GM12878 (cell line): ENCODE measurements around the gene CTNNA1. TPM values are rescaled to one million over a fixed set of nuclear protein-coding genes. Genes with fewer than 3 reads are reported as not detected.
A peak's percentile ranks its signal among the peaks of the same experiment; 100 is the strongest.

Source experiments
- ATAC-seq: fragments of 200-7000 bp; cut with Tn5 transposase; 3 replicates; pipeline ENCODE4 v1.9.1; 2020; ENCODE audit warnings: mild to moderate bottlenecking, moderate library complexity
- BruUV-seq: library from RNA; stranded (reverse); fragments of 400-500 nt; replicated peaks from 2 replicates; lab custom pipeline; 2021; lab: Mats Ljungman, UMichigan
- CTCF ChIA-PET: fragments of 300-600 bp; sonication (Branson Sonifier 250); formaldehyde crosslinking; extraction: SDS; loops from one replicate; lab custom pipeline; 2021; ENCODE audit warnings: inconsistent platforms; lab: Yijun Ruan, JAX
- POLR2A ChIA-PET: fragments of 350-600 bp; formaldehyde crosslinking; extraction: SDS; loops from one replicate; lab custom pipeline; 2021; ENCODE audit warnings: inconsistent platforms; lab: Charles Lee
- RAD21 ChIA-PET: fragments of 300-600 bp; sonication (Branson Sonifier 250); formaldehyde crosslinking; loops from one replicate; lab custom pipeline; 2023; ENCODE audit warnings: antibody characterized with exemption; ENCODE audit not compliant: unreplicated experiment; lab: Charles Lee
- SMC1A ChIA-PET: fragments of 300-600 bp; sonication (Branson Sonifier 250); formaldehyde crosslinking; loops from one replicate; lab custom pipeline; 2023; ENCODE audit not compliant: unreplicated experiment, uncharacterized antibody; lab: Charles Lee
- DNase-seq: peaks from one replicate; pipeline ENCODE4 v3.0.0-alpha.2; 2011; ENCODE audit warnings: low read depth, low spot score
- FAIRE-seq: peaks from 3 replicates; lab custom pipeline; 2011; peaks lifted over from hg19 to GRCh38; lab: Jason Lieb, UNC
- H2AFZ ChIP-seq: 2 replicates; pipeline ENCODE4 v1.6.0; 2011; ENCODE audit warnings: low read depth, low read length, control low read depth; ENCODE audit not compliant: control insufficient read depth
- H3K27ac ChIP-seq: 2 replicates; pipeline ENCODE4 v1.5.1; 2011; ENCODE audit warnings: control low read depth; ENCODE audit not compliant: control insufficient read depth, insufficient read depth
- H3K27me3 ChIP-seq, 2 experiments: replicated peaks in 1 of 2; 2 replicates each; pipeline versions ENCODE4 v1.6.0 to v1.6.1; 2011; ENCODE audit warnings: low read length in 1 of 2; ENCODE audit not compliant: control insufficient read depth in 2 of 2, insufficient read depth in 2 of 2
- H3K36me3 ChIP-seq, 2 experiments: 2 replicates each; pipeline ENCODE4 v1.5.1; 2011; ENCODE audit warnings: low read length in 1 of 2; ENCODE audit not compliant: control insufficient read depth in 2 of 2, insufficient read depth in 2 of 2
- H3K4me1 ChIP-seq: 2 replicates; pipeline ENCODE4 v1.6.1; 2011; ENCODE audit warnings: mild to moderate bottlenecking, low read length, moderate library complexity, mixed read lengths; ENCODE audit not compliant: control insufficient read depth, insufficient read depth
- H3K4me2 ChIP-seq: 2 replicates; pipeline ENCODE4 v1.6.0; 2011; ENCODE audit warnings: control low read depth; ENCODE audit not compliant: control insufficient read depth, insufficient read depth
- H3K4me3 ChIP-seq: fragments of 200-600 bp; sonication (generic); 2 replicates; pipeline ENCODE4 v1.5.1; 2016
- H3K79me2 ChIP-seq: 2 replicates; pipeline ENCODE4 v1.6.0; 2011; ENCODE audit warnings: low read length; ENCODE audit not compliant: control insufficient read depth, insufficient read depth
- H3K9ac ChIP-seq: 2 replicates; pipeline ENCODE4 v1.8.0; 2011; ENCODE audit warnings: low read length, control low read depth, mixed read lengths; ENCODE audit not compliant: control insufficient read depth, insufficient read depth
- H3K9me3 ChIP-seq: replicated peaks from 3 replicates; pipeline ENCODE4 v1.5.1; 2011; ENCODE audit warnings: mild to moderate bottlenecking, low read length; ENCODE audit not compliant: control insufficient read depth, insufficient read depth
- H4K20me1 ChIP-seq: 2 replicates; pipeline ENCODE4 v1.6.0; 2011; ENCODE audit not compliant: control insufficient read depth, insufficient read depth
- ZNF622 ChIP-seq: fragments of 450-650 bp; IDR thresholded peaks from 2 replicates; pipeline ENCODE4 v1.6.1; 2017; ENCODE audit warnings: mild to moderate bottlenecking, inconsistent platforms
- WGBS: methylation state at CpG from one replicate; pipeline ENCODE4 v1.1.6; 2016; ENCODE audit warnings: low lambda C conversion rate; ENCODE audit not compliant: insufficient replicate concordance, insufficient coverage; ENCODE audit errors: missing lambda C conversion rate; 5-methylcytosine and 5-hydroxymethylcytosine counted together
- in situ Hi-C: fragments of 300-500 bp; cut with MboI; formaldehyde crosslinking; loops from 9 replicates; pipeline ENCODE4 v1.14.3; 2018; ENCODE audit warnings: mixed read lengths
- intact Hi-C: fragments of 100-400 bp; cut with micrococcal nuclease; formaldehyde crosslinking; loops from one replicate; pipeline ENCODE4 v1.14.2; 2022; ENCODE audit not compliant: unreplicated experiment
- polyA plus RNA-seq, 11 experiments: library from polyadenylated mRNA; depleted of rRNA in 4 of 11; unstranded in 6 of 11; stranded (reverse) in 5 of 11; fragments of >200 nt; fragmentation: Nextera tagmentation in 4 of 11; fragmentation: Illumina TruSeq in 1 of 11; extraction: Ambion mirVana in 4 of 11; extraction: Trizol in 1 of 11; gene quantifications; 1 replicate in 1 of 11; 2 replicates in 10 of 11; pipeline versions ENCODE4 v1.2.1 to v1.2.3, GENCODE V29; 2011 to 2016; ENCODE audit warnings: inconsistent platforms in 2 of 11, missing spikeins in 2 of 11, low read depth in 1 of 11
- total RNA-seq, 4 experiments: library from RNA; depleted of rRNA in 3 of 4; stranded (reverse); fragments of >200 nt in 3 of 4; fragmentation: Illumina TruSeq in 1 of 4; extraction: Trizol in 1 of 4; gene quantifications; 2 replicates each; pipeline versions ENCODE4 v1.2.1 to v1.2.3, GENCODE V29; 2013 to 2021
- TF ChIP-seq, protein P1 (sequence below): IDR thresholded peaks from 2 replicates; pipeline ENCODE4 v1.6.1; 2011; ENCODE audit warnings: borderline replicate concordance, low read depth, mild to moderate bottlenecking, moderate library complexity, mixed read lengths, low read length; ENCODE audit not compliant: insufficient read depth; ENCODE audit errors: extremely low read length

Gene CTNNA1
- total and polyA plus RNA-seq, 10 of the 15 experiments (the other 5 are each of a cell fraction or from before 2014, with no cell fraction given), result 32.6 to 104 (median 57.7) TPM

DNA sequence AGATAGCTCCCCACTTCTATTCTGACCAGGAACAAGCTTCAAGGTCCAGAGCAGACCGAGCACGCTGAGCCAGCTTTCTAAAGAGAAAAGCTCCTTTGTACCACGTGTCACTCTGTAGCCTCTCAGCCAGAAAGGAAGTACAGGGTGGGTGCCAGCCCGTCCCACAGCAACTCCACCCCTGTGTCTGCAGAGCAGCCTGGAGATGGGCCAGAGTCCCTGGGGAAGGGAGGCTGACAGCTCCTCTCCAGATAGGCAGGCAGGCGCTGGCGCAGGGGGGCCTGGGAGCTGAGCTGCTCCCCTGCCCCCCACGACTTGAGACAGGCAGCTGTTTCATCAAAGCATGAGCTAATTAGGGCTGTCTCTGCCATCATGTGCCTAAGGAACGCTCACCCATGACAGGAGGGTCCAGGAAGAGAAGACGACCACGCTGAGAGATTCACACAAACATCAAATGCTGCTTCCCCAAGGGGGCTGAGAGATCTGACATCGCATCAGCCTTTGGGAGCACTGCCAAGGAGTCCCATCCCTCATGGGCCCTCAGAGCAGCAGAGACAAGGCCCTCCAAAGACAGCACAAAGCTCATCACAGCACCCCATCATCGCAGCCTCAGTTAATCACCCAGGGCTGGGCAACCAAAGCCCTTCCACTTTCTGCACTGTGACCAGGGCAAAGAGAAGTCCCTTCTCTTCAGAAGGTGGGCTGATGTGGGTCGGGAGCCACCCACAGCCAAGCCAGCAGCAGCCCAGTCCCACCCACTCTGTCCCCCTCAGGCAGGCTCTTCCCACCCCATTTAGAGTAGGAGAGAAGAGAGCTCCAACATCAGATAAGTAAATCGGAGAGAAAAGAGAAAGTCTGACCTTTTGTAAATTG is 200.4 kb downstream of the CTNNA1 start:
- ChIA-PET POLR2A (interaction anchor here (0.6 kb wide), 1 partner anchor 323 kb away, joined by 3 read pairs; no protein-coding TSS in a partner anchor), RAD21 (interaction anchor here (0.6 to 1.2 kb wide), 3 partner anchors 8 to 164 kb away, joined by 3 read pairs; no protein-coding TSS in a partner anchor), SMC1A (no interaction called here), CTCF (interaction anchor here (0.5 to 1.5 kb wide), 3 partner anchors 13 to 308 kb away, joined by 3 read pairs; no protein-coding TSS in a partner anchor)
- no TSS peak for BruUV-seq
- no peak overlapping the region for H3K9ac ChIP-seq
- no peaks in the 10 kb centered on the region for H3K9me3 ChIP-seq
- intact Hi-C loops, result no loop called here
- no peaks in the 10 kb centered on the region for H3K27me3 ChIP-seq
- no peaks in the 10 kb centered on the region; the same call in 1 of the 2 replicates for H3K4me1 ChIP-seq
- H4K20me1 ChIP-seq, result no peaks in the 10 kb centered on the region
- no peak overlapping the region for H3K4me3 ChIP-seq
- FAIRE-seq, result no peak
- 68% methylated on average over 13 of the region's 14 CpGs for whole genome bisulfite sequencing
- H3K27ac ChIP-seq, result no peak overlapping the region
- in situ Hi-C loops, result no loop called here
- TF ChIP-seq ZNF622, result no peak
- TF ChIP-seq, protein P1, sequence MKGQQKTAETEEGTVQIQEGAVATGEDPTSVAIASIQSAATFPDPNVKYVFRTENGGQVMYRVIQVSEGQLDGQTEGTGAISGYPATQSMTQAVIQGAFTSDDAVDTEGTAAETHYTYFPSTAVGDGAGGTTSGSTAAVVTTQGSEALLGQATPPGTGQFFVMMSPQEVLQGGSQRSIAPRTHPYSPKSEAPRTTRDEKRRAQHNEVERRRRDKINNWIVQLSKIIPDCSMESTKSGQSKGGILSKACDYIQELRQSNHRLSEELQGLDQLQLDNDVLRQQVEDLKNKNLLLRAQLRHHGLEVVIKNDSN, result peak; percentile 33
- ATAC-seq, result peak; percentile 66
- H3K79me2 ChIP-seq, result no peaks in the 10 kb centered on the region
- H3K4me2 ChIP-seq, result no peak overlapping the region
- no peak overlapping the region; the same call in 1 of the 2 replicates for H2AFZ ChIP-seq
- DNase-seq, result no peak
- H3K36me3 ChIP-seq, result peaks cover 0 to 6% of the 10 kb centered on the region in 2 experiments; a peak in 1 of 4 replicates
